Vagina (tissue), 2 donors: Measurements from ENCODE around the gene RAMP1.

Experiments used
- POLR2A ChIP-seq, 2 donors: fragments of 450-650 bp; IDR thresholded peaks; one replicate each; pipeline ENCODE4 v1.6.1; 2017; ENCODE audit warnings: antibody characterized with exemption in 2 of 2, mild to moderate bottlenecking in 2 of 2, moderate library complexity in 2 of 2
- POLR2AphosphoS5 ChIP-seq, 2 donors: sonication (generic); formaldehyde crosslinking; IDR thresholded peaks; one replicate each; pipeline ENCODE4 v1.9.0; 2017; ENCODE audit warnings: antibody characterized with exemption in 2 of 2, mild to moderate bottlenecking in 2 of 2, low read depth in 1 of 2; ENCODE audit not compliant: insufficient read depth in 1 of 2
- TF ChIP-seq, protein P1 (sequence below), 3 experiments: fragments of 450-650 bp in 2 of 3; fragments of 200-600 bp in 1 of 3; sonication (generic) in 1 of 3; IDR thresholded peaks; one replicate each; pipeline ENCODE4 v1.5.1; 2017 to 2019; ENCODE audit warnings: antibody characterized with exemption in 3 of 3, mild to moderate bottlenecking in 2 of 3, moderate library complexity in 2 of 3

DNA sequence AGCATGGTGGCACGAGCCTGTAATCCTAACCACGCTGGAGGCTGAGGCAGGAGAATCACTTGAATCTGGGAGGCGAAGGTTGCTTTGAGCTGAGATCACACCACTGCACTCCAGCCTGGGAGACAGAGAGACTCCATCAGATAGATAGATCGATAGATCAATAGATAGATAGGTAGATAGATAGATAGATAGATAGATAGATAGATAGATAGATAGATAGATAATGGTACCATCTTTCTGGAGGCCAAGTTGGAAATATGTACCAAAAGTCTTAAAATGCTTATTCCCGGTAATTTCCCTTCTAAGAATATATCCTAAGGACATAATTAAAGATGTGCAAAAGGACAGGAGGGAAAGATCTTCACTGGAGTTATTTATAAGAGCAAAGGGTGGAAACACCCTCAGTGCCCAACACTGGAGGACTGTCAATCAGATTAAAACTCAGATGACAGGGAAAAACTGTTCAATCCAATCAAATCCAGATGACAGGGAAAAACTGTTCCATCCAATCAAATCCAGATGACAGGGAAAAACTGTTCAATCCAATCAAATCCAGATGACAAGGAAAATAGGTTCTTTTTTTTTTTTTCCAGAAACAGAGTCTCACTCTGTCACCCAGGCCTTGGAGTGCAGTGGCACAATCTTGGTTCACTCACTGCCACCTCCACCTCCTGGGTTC lies 58.4 kb downstream of the RAMP1 start:
- TF ChIP-seq, protein P1, sequence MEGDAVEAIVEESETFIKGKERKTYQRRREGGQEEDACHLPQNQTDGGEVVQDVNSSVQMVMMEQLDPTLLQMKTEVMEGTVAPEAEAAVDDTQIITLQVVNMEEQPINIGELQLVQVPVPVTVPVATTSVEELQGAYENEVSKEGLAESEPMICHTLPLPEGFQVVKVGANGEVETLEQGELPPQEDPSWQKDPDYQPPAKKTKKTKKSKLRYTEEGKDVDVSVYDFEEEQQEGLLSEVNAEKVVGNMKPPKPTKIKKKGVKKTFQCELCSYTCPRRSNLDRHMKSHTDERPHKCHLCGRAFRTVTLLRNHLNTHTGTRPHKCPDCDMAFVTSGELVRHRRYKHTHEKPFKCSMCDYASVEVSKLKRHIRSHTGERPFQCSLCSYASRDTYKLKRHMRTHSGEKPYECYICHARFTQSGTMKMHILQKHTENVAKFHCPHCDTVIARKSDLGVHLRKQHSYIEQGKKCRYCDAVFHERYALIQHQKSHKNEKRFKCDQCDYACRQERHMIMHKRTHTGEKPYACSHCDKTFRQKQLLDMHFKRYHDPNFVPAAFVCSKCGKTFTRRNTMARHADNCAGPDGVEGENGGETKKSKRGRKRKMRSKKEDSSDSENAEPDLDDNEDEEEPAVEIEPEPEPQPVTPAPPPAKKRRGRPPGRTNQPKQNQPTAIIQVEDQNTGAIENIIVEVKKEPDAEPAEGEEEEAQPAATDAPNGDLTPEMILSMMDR (IDR thresholded peaks at IDR 0.05), result no peak
- TF ChIP-seq POLR2A (IDR thresholded peaks at IDR 0.05) (no peak), POLR2AphosphoS5 (IDR thresholded peaks at IDR 0.05; ENCODE audit: insufficient read depth in 1 of 2, low read depth in 1 of 2) (no peak)
